Amniotic stem cell (primary cell): ENCODE data around the gene DIS3L2.
"Not testable (repeated sequence)": the region's sequence is repeated elsewhere in the genome, so short reads cannot be mapped to it uniquely, and the experiment has no call there.

Source experiments
- DNase-seq: peaks from one replicate; lab custom pipeline; 2025; lab: John Stamatoyannopoulos, UW

Gene DIS3L2

GRCh38 chr2:232117413-232117812, 155.9 kb downstream of the DIS3L2 start:
- DNase-seq = no peak

DNA sequence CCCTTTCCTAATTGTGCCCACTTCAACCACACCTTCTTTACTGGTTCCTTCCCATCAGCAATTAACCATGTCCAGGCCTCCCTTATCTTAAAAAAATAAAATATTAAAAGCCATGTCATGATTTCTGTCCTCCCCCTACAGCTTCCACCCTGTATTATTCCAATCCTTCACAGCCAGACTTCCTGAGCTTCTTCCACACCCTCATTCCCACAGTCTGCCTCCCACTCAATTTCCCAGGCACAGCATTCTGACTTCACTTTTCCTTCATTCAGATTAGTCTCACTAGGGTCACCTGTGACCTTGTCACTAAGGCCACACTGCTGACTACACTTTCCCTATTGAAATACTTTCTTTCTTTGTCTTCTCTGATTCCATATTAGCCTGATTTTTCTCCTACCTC, 159.4 kb downstream of the DIS3L2 start:
- DNase-seq = no peak

GRCh38 chr2:232124309-232124708, 162.8 kb downstream of the DIS3L2 start:
- no peak for DNase-seq

DNA sequence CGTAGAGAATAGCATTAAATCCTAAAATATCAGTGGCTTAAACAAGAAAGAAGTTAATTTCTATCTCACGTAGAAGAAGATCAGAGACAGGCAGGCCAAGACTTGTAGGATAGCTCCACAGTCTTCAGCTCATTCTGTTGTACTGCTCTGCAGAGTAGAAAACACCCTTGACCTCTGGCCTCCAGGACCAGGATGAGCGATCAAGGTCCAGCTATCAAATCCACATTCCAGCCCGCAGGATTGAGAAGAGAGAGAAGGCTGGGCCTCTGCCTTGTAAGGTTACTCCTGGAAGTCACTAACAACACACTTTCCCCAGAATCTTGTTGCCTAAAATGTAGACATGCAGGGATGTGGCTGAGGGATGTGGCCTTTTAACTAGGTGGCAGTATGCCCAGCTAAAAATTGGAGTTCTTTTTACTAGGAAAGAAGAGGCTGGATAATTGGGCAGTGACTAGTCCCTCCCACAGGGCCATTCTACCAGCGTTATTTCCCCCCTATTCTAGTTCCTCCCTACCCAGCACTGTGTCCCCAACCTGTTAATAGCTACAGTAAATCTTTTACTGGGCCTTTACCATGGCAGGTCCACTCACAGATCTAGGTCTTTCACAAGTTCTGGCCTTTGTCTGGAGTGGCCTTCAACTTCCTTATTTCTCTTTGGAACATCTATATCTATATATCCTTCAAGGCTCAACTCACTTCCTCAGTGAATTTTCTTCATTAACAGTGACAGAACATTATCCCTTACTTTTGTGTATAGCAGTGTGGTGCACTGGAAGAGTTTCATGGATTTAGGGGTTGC, 165.0 kb downstream of the DIS3L2 start:
- no peak for DNase-seq

GRCh38 chr2:232129483-232129882, 168.0 kb downstream of the DIS3L2 start:
- no peak for DNase-seq

DNA sequence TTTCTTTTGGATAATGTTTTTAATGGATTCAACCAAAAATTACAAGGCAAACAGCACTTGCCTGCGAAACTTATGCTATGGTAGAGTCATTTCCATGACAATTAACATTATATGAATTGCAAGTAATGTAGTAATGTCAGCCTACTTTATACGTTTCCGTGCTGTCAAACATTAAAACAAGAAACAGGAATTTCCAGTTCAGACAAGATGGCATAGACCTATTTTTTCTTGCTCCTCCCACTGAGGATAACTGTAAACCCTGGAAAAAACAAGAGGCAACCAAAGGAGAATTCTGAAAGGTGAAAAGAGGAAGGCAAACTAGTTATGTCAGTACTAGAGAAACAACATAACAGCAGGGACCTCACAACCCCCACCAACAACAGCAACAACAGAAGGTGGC, 170.7 kb downstream of the DIS3L2 start:
- DNase-seq = no peak

GRCh38 chr2:232133078-232133477, 171.6 kb downstream of the DIS3L2 start:
- no peak for DNase-seq

- no peak for DNase-seq
Observed at GRCh38 chr2:232134939-232135338, 173.4 kb downstream of the DIS3L2 start.

DNA sequence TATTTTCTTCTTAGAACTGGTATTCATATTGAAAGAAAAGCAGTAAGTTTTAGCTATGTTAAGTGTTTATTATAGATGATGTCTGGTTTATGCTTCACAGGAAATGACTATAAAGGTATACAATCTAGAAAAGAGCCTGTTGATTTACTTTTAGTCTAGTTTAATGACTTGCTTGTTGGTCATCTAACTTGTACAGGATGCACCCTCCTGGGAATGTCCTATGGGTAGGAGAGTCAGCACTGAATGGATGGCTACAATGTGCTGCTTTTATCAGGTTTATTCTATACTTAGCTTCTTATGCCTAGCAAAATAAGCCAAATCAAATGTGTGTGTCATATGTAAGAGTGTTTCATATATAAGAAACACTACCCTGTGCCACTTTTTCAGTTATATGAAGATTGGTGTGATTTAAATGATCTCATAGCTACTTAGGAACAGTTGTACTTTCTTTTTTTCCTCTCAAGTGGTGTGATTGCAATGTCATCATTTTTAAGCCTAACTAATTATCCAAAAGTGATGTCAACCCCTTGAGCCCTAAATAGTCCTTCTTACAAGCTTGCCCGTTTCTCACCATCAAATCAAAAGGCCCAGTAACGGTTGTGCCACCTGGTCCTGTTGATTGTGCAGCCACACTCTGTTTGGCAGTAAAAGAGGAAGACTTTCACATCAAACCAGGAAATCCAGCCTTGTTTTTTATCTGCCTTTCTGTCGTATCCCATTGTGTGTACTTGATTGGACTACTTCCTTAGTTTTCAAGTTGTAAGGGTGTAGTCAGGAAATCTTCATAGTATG, 176.0 kb downstream of the DIS3L2 start:
- DNase-seq = no peak

DNA sequence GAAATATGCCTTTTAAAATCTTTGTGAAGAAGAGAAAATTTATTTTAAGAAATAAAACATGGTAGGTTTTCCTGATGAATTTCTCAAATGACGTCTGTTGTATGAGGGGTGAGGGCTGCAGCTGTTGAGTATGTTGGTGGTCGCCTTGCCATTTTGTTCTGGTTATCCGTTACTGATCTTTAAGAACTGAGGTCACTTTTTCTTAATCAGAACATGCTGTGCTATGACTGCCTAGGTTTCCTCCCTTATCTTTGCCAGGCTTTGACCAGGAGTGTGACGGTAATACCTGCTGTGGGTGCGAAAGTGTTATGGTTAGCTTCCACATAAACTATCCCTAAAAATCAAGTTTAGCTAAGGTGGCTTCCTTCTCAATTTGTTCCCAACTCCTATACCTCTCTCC, 176.9 kb downstream of the DIS3L2 start:
- DNase-seq = no peak

- no peak for DNase-seq
Observed at GRCh38 chr2:232139171-232139594, 177.7 kb downstream of the DIS3L2 start.

- DNase-seq = no peak
Observed at GRCh38 chr2:232139786-232140562, 178.5 kb downstream of the DIS3L2 start.

DNA sequence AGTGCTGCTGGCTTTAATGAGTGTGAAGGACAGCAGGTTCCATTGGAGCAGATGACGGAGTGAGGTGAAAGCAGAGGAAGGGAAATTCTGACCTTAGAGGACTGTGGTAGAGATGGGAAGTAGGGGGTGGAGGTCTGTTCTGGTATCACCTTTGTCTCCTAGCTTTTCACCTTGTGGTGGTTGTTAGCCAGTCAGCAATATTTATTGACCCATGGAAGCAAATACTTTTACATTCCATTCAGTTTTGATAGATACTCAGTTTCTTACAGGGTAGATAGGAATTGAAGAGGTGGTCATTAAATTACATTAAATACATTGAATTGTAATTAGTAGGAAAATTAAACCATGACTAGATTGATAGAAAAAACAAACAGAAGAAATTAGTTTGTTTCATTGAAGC, 180.1 kb downstream of the DIS3L2 start:
- DNase-seq = no peak

GRCh38 chr2:232142049-232142448, 180.5 kb downstream of the DIS3L2 start:
- no peak for DNase-seq

- no peak for DNase-seq
Observed at GRCh38 chr2:232142502-232142901, 181.0 kb downstream of the DIS3L2 start.

DNA sequence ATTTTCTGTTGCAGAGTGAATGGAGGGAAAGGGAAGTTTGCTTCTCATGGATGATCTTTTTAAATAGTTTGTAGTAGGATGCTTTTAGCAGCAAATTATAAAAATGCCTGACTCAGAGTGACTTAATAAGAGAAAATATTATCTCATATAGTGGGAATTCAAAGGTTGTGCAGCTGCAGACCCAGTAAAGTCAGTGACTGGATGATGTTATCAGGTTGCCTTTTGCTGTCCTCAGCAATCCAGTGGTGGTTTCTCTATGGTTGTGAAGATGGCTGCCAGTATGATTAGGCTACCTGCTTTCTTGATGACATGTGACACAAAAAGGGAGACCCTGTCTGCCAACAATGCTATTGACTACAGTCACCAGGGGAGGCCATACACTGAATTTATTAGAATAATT, 184.8 kb downstream of the DIS3L2 start:
- no peak for DNase-seq

GRCh38 chr2:232147440-232148077, 186.0 kb downstream of the DIS3L2 start:
- DNase-seq = no peak

DNA sequence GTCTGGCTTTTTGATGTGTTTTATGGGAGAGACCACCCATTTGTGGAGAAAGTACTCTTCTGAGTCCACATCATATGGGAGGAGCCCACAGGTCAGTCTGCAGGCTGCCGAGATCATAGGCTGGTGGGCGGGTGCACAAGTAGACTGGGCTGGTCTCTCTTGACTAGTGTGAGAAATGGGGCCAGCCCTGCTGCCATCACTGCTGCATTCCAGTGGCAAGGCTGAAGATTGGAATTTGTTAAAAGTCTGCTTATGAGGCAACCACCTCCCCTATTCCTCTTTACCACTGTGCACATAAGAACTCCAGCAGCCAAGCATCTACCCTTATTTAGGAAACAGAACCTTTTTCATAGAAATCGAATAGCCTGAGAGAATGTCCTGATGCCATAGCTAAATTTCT, 200.7 kb downstream of the DIS3L2 start:
- no peak for DNase-seq

DNA sequence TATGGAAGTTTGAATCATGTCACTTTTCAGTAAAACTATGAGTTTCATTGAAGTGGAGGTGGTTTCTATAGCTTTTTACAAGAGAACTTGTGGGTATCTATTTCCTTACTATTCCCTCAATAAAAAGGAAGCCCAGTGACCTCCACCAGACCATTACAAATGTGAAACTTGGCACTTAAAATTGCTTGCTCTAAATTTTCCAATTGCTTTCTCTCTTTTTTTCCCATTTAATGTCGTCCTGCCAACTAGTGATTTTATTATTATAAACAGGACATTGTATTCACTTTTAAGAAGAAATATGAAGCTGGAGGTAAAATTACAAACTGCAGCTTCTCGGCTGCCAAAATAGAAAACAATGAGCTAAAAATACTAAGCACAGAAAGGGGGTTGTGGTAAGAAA, 208.9 kb downstream of the DIS3L2 start:
- DNase-seq = no peak

GRCh38 chr2:232174662-232175061, 213.1 kb downstream of the DIS3L2 start:
- DNase-seq = no peak

GRCh38 chr2:232176587-232176986, 215.1 kb downstream of the DIS3L2 start:
- not testable (repeated sequence) for DNase-seq

GRCh38 chr2:232183279-232183678, 221.8 kb downstream of the DIS3L2 start:
- DNase-seq = no peak
